Ovary (tissue), 9 donors: Measurements from ENCODE around the gene ZNF511. TPM values are rescaled to one million over a fixed set of nuclear protein-coding genes. Genes with fewer than 3 reads are reported as not detected.

Experiments used
- DNase-seq, 5 donors: peaks; one replicate each; pipeline ENCODE4 v3.0.0-alpha.2; 2019 to 2020
- H3K27ac ChIP-seq, 2 donors: fragments of 200-600 bp; one replicate each; pipeline versions ENCODE4 v1.5.1 to v1.8.0; 2019 to 2022
- H3K27me3 ChIP-seq: fragments of 200-600 bp; one replicate; pipeline ENCODE4 v1.8.0; 2022
- H3K36me3 ChIP-seq: fragments of 200-600 bp; sonication (generic); one replicate; pipeline ENCODE4 v1.5.1; 2019
- H3K4me1 ChIP-seq: one replicate; pipeline ENCODE4 v1.8.1; 2013; ENCODE audit warnings: mild to moderate bottlenecking, moderate library complexity; ENCODE audit not compliant: insufficient read depth
- H3K4me3 ChIP-seq: fragments of 200-600 bp; sonication (generic); one replicate; pipeline ENCODE4 v1.5.1; 2017
- H3K9me3 ChIP-seq, 2 donors: fragments of 200-600 bp in 1 of 2; sonication (generic) in 1 of 2; one replicate each; pipeline versions ENCODE4 v1.5.1 to v1.8.1; 2013 to 2019; ENCODE audit warnings: mild to moderate bottlenecking in 1 of 2, moderate library complexity in 1 of 2
- CTCF ChIP-seq, 3 donors: fragments of 450-650 bp in 2 of 3; fragments of 200-600 bp in 1 of 3; IDR thresholded peaks; one replicate each; pipeline versions ENCODE4 v1.5.1 to v1.8.0; 2016 to 2022; ENCODE audit warnings: antibody characterized with exemption in 3 of 3, mild to moderate bottlenecking in 1 of 3
- EP300 ChIP-seq: sonication (generic); formaldehyde crosslinking; IDR thresholded peaks from one replicate; pipeline ENCODE4 v1.6.1; 2017; ENCODE audit warnings: antibody characterized with exemption
- POLR2A ChIP-seq: fragments of 450-650 bp; IDR thresholded peaks from one replicate; pipeline ENCODE4 v1.6.1; 2017; ENCODE audit warnings: antibody characterized with exemption, mild to moderate bottlenecking, moderate library complexity
- WGBS, 3 donors: extraction: QIAGEN DNeasy Blood & Tissue Kit in 1 of 3; methylation state at CpG; one replicate each; pipeline versions ENCODE4 v1.1.5 to v1.1.7; 2013 to 2017; 5-methylcytosine and 5-hydroxymethylcytosine counted together
- intact Hi-C, 4 donors: fragments of 100-400 bp; cut with DNase I; formaldehyde crosslinking; loops; one replicate each; pipeline versions ENCODE4 v1.11.0 to v1.15.1; 2022 to 2023
- polyA plus RNA-seq, 2 donors: library from polyadenylated mRNA; stranded (reverse); fragments of 200-250 nt in 1 of 2; fragments of 350-450 nt in 1 of 2; fragmentation: Illumina TruSeq in 1 of 2; extraction: RNeasy Lipid Tissue Mini Kit (QIAGEN cat#74804) in 1 of 2; gene quantifications; one replicate each; pipeline ENCODE4 v1.2.3, GENCODE V29; 2013 to 2014
- total RNA-seq, 7 donors: library from RNA; depleted of rRNA in 2 of 7; stranded (reverse); fragments of >200 nt in 2 of 7; fragmentation: NEBNext Ultra II Directional in 3 of 7; extraction: Animal tissue kit (Norgen Biotek cat#: 25700) in 3 of 7; gene quantifications; one replicate each; pipeline versions ENCODE4 v1.1.0 to v1.2.4, GENCODE V29; 2016 to 2023
- donor health status: DM: no; HTN: no; CAD: no; lungs with moderate emphysema.
- donor health status: DM: no; HTN: no; CAD: no.
- donor health status: Bipolar disorder and iron deficiency.
- donor health status: DM: yes; HTN: yes; CAD: no.
- donor health status: DM: no; HTN: no; CAD: no.
- donor health status: DM: yes; HTN: yes; CAD: no.

Gene ZNF511
- total and polyA plus RNA-seq, 9 donors, result 16.3 to 64.8 (median 46.8) TPM

- no peak overlapping the region for H3K27ac ChIP-seq
- DNase-seq, result no peak
- no peak overlapping the region for H3K4me3 ChIP-seq
- intact Hi-C loops, result no loop called here
- no peak for TF ChIP-seq POLR2A
- no peak for TF ChIP-seq CTCF (IDR thresholded peaks at IDR 0.05)
- no peak for TF ChIP-seq EP300
- no peaks in the 10 kb centered on the region for H3K36me3 ChIP-seq
- H3K27me3 ChIP-seq, result no peaks in the 10 kb centered on the region
- WGBS, 3 donors, result 59 to 73% (median 61%) methylated on average over 8 of the region's 8 CpGs
- no peaks in the 10 kb centered on the region for H3K4me1 ChIP-seq
- H3K9me3 ChIP-seq, result peaks cover 0 to 5% of the 10 kb centered on the region in 2 donors
Observed at GRCh38 chr10:133342942-133343341, 34.2 kb downstream of the ZNF511 start.

DNA sequence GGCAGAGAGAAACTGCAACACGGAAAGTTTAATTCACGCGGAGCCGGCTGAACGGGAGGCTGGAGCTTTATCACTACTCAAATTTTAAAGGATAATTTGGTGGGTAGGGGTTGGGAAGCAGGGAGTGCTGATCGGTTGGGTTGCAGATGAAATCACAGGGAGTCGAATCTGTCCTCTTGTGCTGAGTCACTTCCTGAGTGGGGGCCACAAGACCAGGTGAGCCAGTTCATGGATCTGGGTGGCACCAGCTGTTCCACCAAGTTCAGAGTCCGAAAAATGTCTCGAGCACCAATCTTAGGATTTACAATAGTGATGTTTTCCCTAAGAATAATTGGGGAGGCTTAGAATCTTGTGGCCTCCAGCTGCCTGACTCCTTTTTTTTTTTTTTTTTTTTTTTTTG lies 34.8 kb downstream of the ZNF511 start:
- 39 to 53% (median 42%) methylated on average over 9 of the region's 9 CpGs for WGBS, 3 donors
- TF ChIP-seq POLR2A (no peak), CTCF (IDR thresholded peaks at IDR 0.05) (no peak), EP300 (no peak)
- Histone ChIP-seq H3K36me3 (no peaks in the 10 kb centered on the region), H3K4me3 (no peak overlapping the region), H3K4me1 (no peaks in the 10 kb centered on the region), H3K9me3 (peaks cover 0 to 5% of the 10 kb centered on the region in 2 donors), H3K27ac (no peak overlapping the region), H3K27me3 (no peaks in the 10 kb centered on the region)
- DNase-seq, result no peak
- intact Hi-C loops, result no loop called here

DNA sequence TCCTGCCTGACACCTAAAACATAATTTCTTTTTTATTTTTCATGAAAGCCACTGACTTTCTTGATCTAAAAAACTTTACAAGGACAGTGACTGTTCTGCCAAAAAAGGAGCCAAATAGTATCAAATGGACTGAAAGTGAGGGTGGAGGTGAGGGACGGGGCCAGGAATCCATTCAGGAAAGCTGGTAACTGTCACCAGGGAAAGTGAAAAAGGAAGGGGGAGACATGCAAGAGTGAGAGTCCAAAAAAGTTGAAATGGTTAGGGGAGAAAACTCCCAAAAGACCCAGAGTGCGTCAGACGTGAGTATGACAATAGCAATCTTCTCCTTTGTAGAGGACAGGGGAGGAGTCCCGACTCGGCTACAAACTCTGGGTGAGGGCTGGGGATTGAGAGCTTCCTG lies 35.5 kb downstream of the ZNF511 start:
- no peak for DNase-seq
- Histone ChIP-seq H3K9me3 (peaks cover 0 to 5% of the 10 kb centered on the region in 2 donors), H3K36me3 (no peaks in the 10 kb centered on the region), H3K4me1 (no peaks in the 10 kb centered on the region), H3K27me3 (no peaks in the 10 kb centered on the region), H3K4me3 (no peak overlapping the region), H3K27ac (no peak overlapping the region)
- intact Hi-C loops, result no loop called here
- 51 to 63% (median 62%) methylated on average over 5 of the region's 5 CpGs for WGBS, 3 donors
- no peak for TF ChIP-seq EP300
- no peak for TF ChIP-seq POLR2A
- no peak for TF ChIP-seq CTCF (IDR thresholded peaks at IDR 0.05)

GRCh38 chr10:133346413-133346812 lies 37.7 kb downstream of the ZNF511 start:
- Histone ChIP-seq H3K36me3 (no peaks in the 10 kb centered on the region), H3K4me3 (no peak overlapping the region), H3K4me1 (no peaks in the 10 kb centered on the region), H3K27me3 (no peaks in the 10 kb centered on the region), H3K9me3 (peaks cover 0 to 2% of the 10 kb centered on the region in 2 donors), H3K27ac (no peak overlapping the region)
- WGBS, 3 donors, result 46 to 58% (median 51%) methylated on average over 11 of the region's 11 CpGs
- intact Hi-C loops, result no loop called here
- DNase-seq, result no peak
- TF ChIP-seq POLR2A (no peak), EP300 (no peak), CTCF (IDR thresholded peaks at IDR 0.05) (no peak)
